H1 (cell line): ENCODE measurements around the gene CCL24.

Experiments
- CEBPB ChIP-seq: IDR thresholded peaks from 2 replicates; pipeline ENCODE4 v1.6.1; 2012; ENCODE audit warnings: low read depth, low read length
- CTCF ChIP-seq, 3 experiments: IDR thresholded peaks; 1 replicate in 2 of 3; 2 replicates in 1 of 3; pipeline versions ENCODE4 v1.5.1 to v1.6.1; 2011; ENCODE audit warnings: low read length in 3 of 3, mild to moderate bottlenecking in 3 of 3, inconsistent platforms in 2 of 3, low read depth in 1 of 3, moderate library complexity in 1 of 3; ENCODE audit not compliant: insufficient read depth in 1 of 3; ENCODE audit errors: control extremely low read depth in 1 of 3
- POLR2A ChIP-seq, 2 experiments: IDR thresholded peaks; 1 replicate in 1 of 2; 2 replicates in 1 of 2; pipeline ENCODE4 v1.6.1; 2011; ENCODE audit warnings: low read depth in 2 of 2, low read length in 2 of 2, mild to moderate bottlenecking in 2 of 2; ENCODE audit errors: control extremely low read depth in 1 of 2
- RAD21 ChIP-seq, 2 experiments: IDR thresholded peaks in 1 of 2; conservative IDR thresholded peaks in 1 of 2; 2 replicates each; pipeline ENCODE4 v1.6.1; 2011; ENCODE audit warnings: low read depth in 2 of 2, low read length in 2 of 2, improper control_type of control experiment in 1 of 2, inconsistent platforms in 1 of 2, mild to moderate bottlenecking in 1 of 2, moderate library complexity in 1 of 2
- SP1 ChIP-seq: IDR thresholded peaks from 2 replicates; pipeline ENCODE4 v1.6.1; 2011; ENCODE audit warnings: low read depth, low read length
- TCF12 ChIP-seq: IDR thresholded peaks from 2 replicates; pipeline ENCODE4 v1.6.1; 2011; ENCODE audit warnings: low read depth, mild to moderate bottlenecking, low read length
- TF ChIP-seq, protein P1 (sequence below): IDR thresholded peaks from 2 replicates; pipeline ENCODE4 v1.6.1; 2012; ENCODE audit warnings: low read length, inconsistent platforms

GRCh38 chr7:75809396-75809795, 4.2 kb downstream of the CCL24 start:
- TF ChIP-seq, protein P1, sequence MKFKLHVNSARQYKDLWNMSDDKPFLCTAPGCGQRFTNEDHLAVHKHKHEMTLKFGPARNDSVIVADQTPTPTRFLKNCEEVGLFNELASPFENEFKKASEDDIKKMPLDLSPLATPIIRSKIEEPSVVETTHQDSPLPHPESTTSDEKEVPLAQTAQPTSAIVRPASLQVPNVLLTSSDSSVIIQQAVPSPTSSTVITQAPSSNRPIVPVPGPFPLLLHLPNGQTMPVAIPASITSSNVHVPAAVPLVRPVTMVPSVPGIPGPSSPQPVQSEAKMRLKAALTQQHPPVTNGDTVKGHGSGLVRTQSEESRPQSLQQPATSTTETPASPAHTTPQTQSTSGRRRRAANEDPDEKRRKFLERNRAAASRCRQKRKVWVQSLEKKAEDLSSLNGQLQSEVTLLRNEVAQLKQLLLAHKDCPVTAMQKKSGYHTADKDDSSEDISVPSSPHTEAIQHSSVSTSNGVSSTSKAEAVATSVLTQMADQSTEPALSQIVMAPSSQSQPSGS: no peak
- TF ChIP-seq POLR2A (IDR thresholded peaks at IDR 0.05; ENCODE audit: control extremely low read depth in 1 of 2, low read depth in 2 of 2, low read length in 2 of 2) (no peak), CTCF (IDR thresholded peaks at IDR 0.05; ENCODE audit: control extremely low read depth in 1 of 3, insufficient read depth in 1 of 3, low read depth in 1 of 3, low read length in 3 of 3) (no peak), SP1 (no peak), CEBPB (no peak), TCF12 (no peak), RAD21 (IDR thresholded peaks at IDR 0.05 in 1 of 2, conservative IDR thresholded peaks at IDR 0.05 in 1 of 2; ENCODE audit: low read depth in 2 of 2, low read length in 2 of 2) (no peak)
